Spinal cord (tissue), 10 donors: ENCODE results near the gene USP12. TPM values are rescaled to one million over a fixed set of nuclear protein-coding genes. Genes with fewer than 3 reads are reported as not detected.

Experiments
- DNase-seq, 6 donors: peaks; one replicate each; pipeline versions ENCODE4 v3.0.0 to v3.0.0-alpha.2; 2013 to 2015; ENCODE audit warnings: low spot score in 6 of 6, low read depth in 4 of 6
- H3K27ac ChIP-seq: one replicate; pipeline ENCODE4 v1.5.1; 2013; ENCODE audit warnings: low read depth, low read length, control low read depth
- H3K27me3 ChIP-seq: one replicate; pipeline ENCODE4 v1.6.1; 2013; ENCODE audit warnings: low read length; ENCODE audit not compliant: control insufficient read depth, insufficient read depth
- H3K36me3 ChIP-seq: one replicate; pipeline ENCODE4 v1.6.1; 2013; ENCODE audit warnings: low read length; ENCODE audit not compliant: control insufficient read depth, insufficient read depth
- H3K4me1 ChIP-seq: one replicate; pipeline ENCODE4 v1.6.1; 2013; ENCODE audit warnings: low read length; ENCODE audit not compliant: control insufficient read depth, insufficient read depth
- H3K4me3 ChIP-seq: one replicate; pipeline ENCODE4 v1.5.1; 2013; ENCODE audit warnings: low read depth, low read length, control low read depth
- H3K9me3 ChIP-seq: one replicate; pipeline ENCODE4 v1.6.1; 2013; ENCODE audit warnings: low read length; ENCODE audit not compliant: control insufficient read depth, insufficient read depth
- whole genome bisulfite sequencing: methylation state at CpG from one replicate; pipeline ENCODE4 v1.1.5; 2013; ENCODE audit warnings: missing lambda C conversion rate; ENCODE audit not compliant: insufficient coverage; 5-methylcytosine and 5-hydroxymethylcytosine counted together
- polyA plus RNA-seq, 2 donors: library from polyadenylated mRNA; unstranded; fragments of 120-200 nt; gene quantifications; one replicate each; pipeline ENCODE4 v1.2.1, GENCODE V29; 2013; ENCODE audit not compliant: insufficient read length in 2 of 2
- total RNA-seq, 2 donors: library from RNA; depleted of rRNA in 1 of 2; stranded (reverse); fragments of 120-200 nt in 1 of 2; fragments of >200 nt in 1 of 2; gene quantifications; one replicate each; pipeline versions ENCODE4 v1.2.3 to v1.2.4, GENCODE V29; 2013 to 2014
- donor health status: healthy.

USP12 gene
- total and polyA plus RNA-seq, 4 donors, result 20.6 to 70.7 (median 31.2) TPM

DNA sequence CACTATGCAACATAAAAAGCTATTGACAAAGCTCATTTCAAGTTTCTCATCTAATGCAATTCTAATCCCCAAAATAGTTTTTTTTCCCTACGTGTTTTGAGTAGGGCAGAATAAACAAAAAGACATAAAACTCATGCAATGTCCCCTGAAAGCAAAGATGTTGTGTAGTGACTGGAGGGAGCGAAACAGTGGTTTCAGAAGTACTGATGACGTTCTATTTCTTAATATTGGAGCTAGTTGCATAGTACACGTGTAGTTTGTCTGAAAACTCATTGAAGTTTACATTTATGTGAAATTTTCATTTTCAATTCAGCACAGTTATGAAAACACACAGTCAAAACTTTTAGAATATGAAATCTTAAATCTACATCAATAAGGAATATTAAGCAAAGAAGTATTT lies 31.6 kb downstream of the USP12 start:
- Histone ChIP-seq H3K36me3 (no peaks in the 10 kb centered on the region), H3K9me3 (peaks cover 6% of the 10 kb centered on the region), H3K4me3 (no peak overlapping the region), H3K27ac (no peak overlapping the region), H3K4me1 (peaks cover 4% of the 10 kb centered on the region), H3K27me3 (no peaks in the 10 kb centered on the region)
- no CpG with 5 or more reads among the region's 4 CpGs for WGBS
- no peak for DNase-seq

DNA sequence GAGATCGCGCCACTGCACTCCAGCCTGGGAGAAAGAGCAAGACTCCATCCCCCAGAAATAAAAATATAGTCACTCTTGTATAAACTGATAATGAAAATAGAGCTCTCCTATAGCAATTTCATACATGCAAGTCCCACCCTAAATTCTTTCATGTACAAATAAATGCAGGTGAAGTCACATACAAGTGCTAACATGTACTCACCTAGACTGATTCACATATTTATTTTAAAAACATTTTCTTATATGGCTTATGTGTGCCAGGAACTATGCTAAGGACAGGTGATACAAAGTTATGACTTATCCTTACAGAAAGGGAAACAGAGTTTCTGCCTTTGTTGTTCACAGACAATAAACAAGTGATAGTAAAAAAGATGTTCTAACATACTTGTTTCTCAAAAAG lies 32.0 kb downstream of the USP12 start:
- WGBS, result no CpG with 5 or more reads among the region's 2 CpGs
- Histone ChIP-seq H3K27ac (no peak overlapping the region), H3K4me1 (peaks cover 4% of the 10 kb centered on the region), H3K4me3 (no peak overlapping the region), H3K27me3 (no peaks in the 10 kb centered on the region), H3K36me3 (no peaks in the 10 kb centered on the region), H3K9me3 (peaks cover 6% of the 10 kb centered on the region)
- DNase-seq, result no peak

DNA sequence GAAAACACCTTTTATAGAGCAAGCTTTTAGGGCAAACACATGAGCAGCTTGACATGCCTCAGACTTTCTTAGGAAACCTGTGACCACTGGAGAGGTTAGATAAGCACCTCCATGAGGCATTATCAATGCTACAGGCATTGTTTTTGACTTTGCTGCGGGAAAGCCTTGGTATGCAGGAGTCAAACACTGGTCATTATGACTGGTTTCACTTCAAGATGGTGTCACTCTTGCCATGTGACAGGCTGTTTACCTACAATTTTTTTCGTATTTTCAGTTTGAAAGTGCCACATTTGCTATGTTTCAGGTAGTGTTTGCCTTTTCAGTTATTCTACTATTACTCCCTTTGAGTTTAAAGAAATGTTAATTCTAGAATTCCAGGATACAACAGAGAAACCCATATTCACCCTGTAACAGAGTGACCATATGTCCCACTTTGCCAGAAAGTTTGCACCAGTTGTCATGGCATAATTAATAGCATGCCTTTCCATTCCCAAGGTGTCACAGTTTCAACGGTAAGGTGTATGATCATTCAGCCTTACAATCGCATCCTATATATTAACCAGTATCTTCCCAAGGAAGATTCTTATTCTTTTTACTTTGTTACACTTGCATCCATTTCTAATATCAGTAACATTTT lies 33.0 kb downstream of the USP12 start:
- Histone ChIP-seq H3K36me3 (no peaks in the 10 kb centered on the region), H3K27me3 (no peaks in the 10 kb centered on the region), H3K4me3 (no peak overlapping the region), H3K27ac (no peak overlapping the region), H3K4me1 (peaks cover 4% of the 10 kb centered on the region), H3K9me3 (peaks cover 6% of the 10 kb centered on the region)
- 100% methylated on average over 1 of the region's 4 CpGs for WGBS
- DNase-seq, result no peak

DNA sequence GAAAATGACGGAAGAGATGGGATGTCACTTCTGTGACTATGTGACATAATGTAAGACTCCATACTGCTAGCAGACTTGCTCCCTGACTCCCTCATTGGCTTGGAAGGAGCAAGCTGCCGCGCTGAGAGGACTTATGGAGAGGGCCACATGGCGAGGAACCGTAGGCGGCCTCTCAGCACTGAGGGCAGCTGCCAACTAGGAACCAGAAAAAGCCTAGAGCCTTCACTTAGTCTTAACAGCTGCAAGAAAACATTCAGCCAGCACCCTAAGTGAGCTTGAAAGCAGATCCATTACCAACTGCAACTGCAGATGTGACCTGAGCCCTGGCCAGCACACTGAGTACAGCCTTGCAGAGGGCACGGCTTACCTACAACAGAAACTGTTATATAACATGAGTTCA lies 33.9 kb downstream of the USP12 start:
- Histone ChIP-seq H3K36me3 (no peaks in the 10 kb centered on the region), H3K4me1 (peaks cover 4% of the 10 kb centered on the region), H3K4me3 (no peak overlapping the region), H3K27ac (no peak overlapping the region), H3K9me3 (peaks cover 6% of the 10 kb centered on the region), H3K27me3 (no peaks in the 10 kb centered on the region)
- WGBS, result 82% methylated on average over 5 of the region's 7 CpGs
- DNase-seq, result peak in 2 of 6 donors; percentile 26 to 45

DNA sequence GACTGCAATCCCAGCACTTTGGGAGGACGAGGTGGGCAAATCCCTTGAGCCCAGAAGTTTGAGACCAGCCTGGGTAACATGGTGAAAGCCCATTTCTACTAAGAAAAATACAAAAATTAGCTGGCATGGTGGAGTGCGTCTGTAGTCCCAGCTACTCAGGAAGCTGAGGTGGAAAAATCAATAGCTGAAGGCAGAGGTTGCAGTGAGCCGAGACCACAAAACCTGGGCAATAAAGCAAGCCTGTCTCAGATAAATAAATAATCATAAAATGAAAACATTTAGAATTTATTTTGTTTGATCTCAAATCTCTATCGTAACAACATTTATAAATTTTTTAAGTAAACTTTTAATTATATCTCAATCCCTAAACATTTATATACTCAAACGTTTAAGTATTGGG lies 36.6 kb downstream of the USP12 start:
- no peaks in the 10 kb centered on the region for H3K36me3 ChIP-seq

DNA sequence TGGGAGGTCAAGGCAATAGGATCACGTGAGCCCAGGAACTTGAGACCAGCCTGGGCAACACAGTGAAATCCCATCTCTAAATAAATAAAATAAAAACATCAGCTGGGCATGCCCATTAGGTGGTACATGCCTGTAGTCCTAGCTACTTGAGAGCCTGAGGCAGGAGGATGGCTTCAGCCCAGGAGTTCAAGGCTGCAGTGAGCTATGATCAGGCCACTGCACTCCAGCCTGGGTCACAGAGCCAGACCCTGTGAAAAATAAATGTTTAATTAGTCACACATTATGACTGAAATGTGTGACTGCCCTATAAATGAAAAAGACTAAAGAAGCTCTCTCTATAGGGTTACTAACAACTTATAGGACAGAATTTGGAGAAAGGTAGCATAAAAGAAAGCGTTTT lies 37.7 kb downstream of the USP12 start:
- Histone ChIP-seq H3K9me3 (no peaks in the 10 kb centered on the region), H3K27ac (no peak overlapping the region), H3K4me3 (no peak overlapping the region), H3K4me1 (peaks cover 4% of the 10 kb centered on the region), H3K27me3 (no peaks in the 10 kb centered on the region), H3K36me3 (no peaks in the 10 kb centered on the region)
- DNase-seq, result no peak
- no CpG with 5 or more reads among the region's 2 CpGs for WGBS

More for the DNA sequence above, 36.6 kb downstream of the USP12 start:
- DNase-seq, result no peak
- whole genome bisulfite sequencing, result 92% methylated on average over 2 of the region's 5 CpGs
- no peak overlapping the region for H3K27ac ChIP-seq
- H3K9me3 ChIP-seq, result no peaks in the 10 kb centered on the region
- H3K4me3 ChIP-seq, result no peak overlapping the region
- peaks cover 4% of the 10 kb centered on the region for H3K4me1 ChIP-seq
- H3K27me3 ChIP-seq, result no peaks in the 10 kb centered on the region

DNA sequence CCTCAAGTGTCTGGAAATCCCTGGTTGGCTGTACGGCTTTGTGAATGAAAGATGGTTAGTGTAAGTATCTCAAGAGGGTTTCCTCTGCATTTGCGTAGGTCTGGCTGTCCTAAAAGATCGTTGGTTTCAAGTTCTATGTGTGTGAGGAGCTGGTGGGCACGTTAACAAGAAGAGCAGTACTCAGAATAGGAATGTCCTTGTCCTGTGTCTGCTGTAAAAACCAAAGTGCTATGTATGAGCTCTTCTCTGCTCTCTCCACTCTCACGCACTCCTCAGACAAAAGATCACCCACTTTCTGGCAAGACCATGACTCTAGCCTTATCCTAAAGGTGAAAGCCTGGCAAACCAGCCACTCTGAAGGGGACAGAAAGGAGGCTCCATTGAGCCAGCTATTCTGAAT lies 39.1 kb downstream of the USP12 start:
- no peak overlapping the region for H3K27ac ChIP-seq
- no peaks in the 10 kb centered on the region for H3K9me3 ChIP-seq
- 100% methylated on average over 2 of the region's 5 CpGs for WGBS
- no peaks in the 10 kb centered on the region for H3K27me3 ChIP-seq
- no peaks in the 10 kb centered on the region for H3K4me1 ChIP-seq
- no peaks in the 10 kb centered on the region for H3K36me3 ChIP-seq
- DNase-seq, result no peak
- no peak overlapping the region for H3K4me3 ChIP-seq

DNA sequence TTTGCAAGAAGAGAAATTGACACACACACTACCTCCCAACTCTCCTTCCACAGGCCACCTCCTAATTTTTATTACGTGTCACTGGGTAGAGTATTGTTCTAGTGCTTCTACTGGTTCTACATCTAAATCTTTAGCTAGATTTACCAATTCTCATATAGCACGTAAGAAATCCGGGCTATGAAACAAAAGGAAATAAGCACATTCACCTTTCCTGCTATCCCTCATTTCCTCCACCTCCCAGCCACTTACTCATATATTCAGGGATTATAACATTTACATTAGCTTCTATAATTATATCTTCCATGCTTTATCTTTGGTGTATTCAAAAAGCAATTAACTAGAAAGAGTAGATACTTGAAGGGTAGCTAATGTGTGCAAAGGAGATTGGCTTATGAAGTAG lies 39.7 kb downstream of the USP12 start:
- Histone ChIP-seq H3K27me3 (no peaks in the 10 kb centered on the region), H3K4me1 (no peaks in the 10 kb centered on the region), H3K9me3 (no peaks in the 10 kb centered on the region), H3K27ac (no peak overlapping the region), H3K4me3 (no peak overlapping the region), H3K36me3 (no peaks in the 10 kb centered on the region)
- no CpG with 5 or more reads among the region's 3 CpGs for WGBS
- DNase-seq, result no peak

DNA sequence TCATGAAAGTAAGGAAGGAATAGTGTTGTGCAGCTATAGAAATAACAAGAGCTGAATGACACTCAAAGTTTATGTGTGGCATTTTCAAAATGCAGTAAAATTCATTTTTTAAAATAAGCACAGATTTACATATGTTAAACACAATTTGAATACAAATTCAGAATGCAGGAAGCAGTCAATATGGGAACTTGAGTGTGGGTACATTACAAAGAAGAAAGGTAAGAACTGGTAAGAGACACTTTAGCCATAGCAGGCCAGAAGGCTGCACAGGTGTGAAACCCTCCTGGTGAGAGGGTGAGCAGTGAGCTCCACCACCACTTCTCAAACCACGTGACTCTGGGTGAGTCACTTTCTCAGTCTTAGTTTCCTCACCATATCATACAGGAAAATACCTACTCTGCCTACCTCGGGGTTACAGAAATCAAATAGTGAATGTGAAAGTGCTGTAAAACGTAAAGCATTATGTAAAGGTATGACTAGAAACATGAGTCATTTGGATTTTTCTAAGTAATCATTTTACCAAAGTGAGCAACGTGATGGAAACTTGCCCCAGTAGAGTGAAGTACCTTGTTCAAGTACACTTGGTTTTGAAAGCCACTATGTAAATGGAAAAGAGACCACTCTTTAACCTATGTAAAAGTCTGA lies 40.5 kb downstream of the USP12 start:
- Histone ChIP-seq H3K27ac (no peak overlapping the region), H3K9me3 (no peaks in the 10 kb centered on the region), H3K27me3 (no peaks in the 10 kb centered on the region), H3K36me3 (no peaks in the 10 kb centered on the region), H3K4me1 (no peaks in the 10 kb centered on the region), H3K4me3 (no peak overlapping the region)
- no CpG with 5 or more reads among the region's 4 CpGs for WGBS
- no peak for DNase-seq
